Tibial nerve (tissue), 4 donors: Measurements from ENCODE around the gene UBN2. TPM values are rescaled to one million over a fixed set of nuclear protein-coding genes. Genes with fewer than 3 reads are reported as not detected.

Experiments
- DNase-seq, 2 donors: peaks; one replicate each; pipeline ENCODE4 v3.0.0-alpha.2; 2019; ENCODE audit warnings: low spot score in 2 of 2
- H3K27ac ChIP-seq, 4 donors: fragments of 200-600 bp; sonication (generic) in 3 of 4; one replicate each; pipeline ENCODE4 v1.5.1; 2017 to 2019; ENCODE audit warnings: mild to moderate bottlenecking in 1 of 4
- H3K27me3 ChIP-seq, 2 donors: fragments of 200-600 bp; sonication (generic) in 1 of 2; one replicate each; pipeline versions ENCODE4 v1.5.1 to v1.6.0; 2017 to 2019
- H3K36me3 ChIP-seq, 3 donors: fragments of 200-600 bp; sonication (generic); one replicate each; pipeline ENCODE4 v1.5.1; 2018 to 2019
- H3K4me1 ChIP-seq, 4 donors: fragments of 200-600 bp; sonication (generic) in 3 of 4; one replicate each; pipeline ENCODE4 v1.5.1; 2017 to 2019
- H3K4me3 ChIP-seq, 4 donors: fragments of 200-600 bp; sonication (generic) in 3 of 4; one replicate each; pipeline ENCODE4 v1.5.1; 2017 to 2019; ENCODE audit warnings: mild to moderate bottlenecking in 1 of 4, moderate library complexity in 1 of 4
- H3K9me3 ChIP-seq, 4 donors: fragments of 200-600 bp; sonication (generic) in 3 of 4; one replicate each; pipeline ENCODE4 v1.5.1; 2017 to 2019
- EP300 ChIP-seq, 2 donors: sonication (generic); formaldehyde crosslinking; IDR thresholded peaks; one replicate each; pipeline ENCODE4 v1.6.1; 2017; ENCODE audit warnings: antibody characterized with exemption in 2 of 2, mild to moderate bottlenecking in 1 of 2
- POLR2A ChIP-seq, 2 donors: fragments of 450-650 bp; IDR thresholded peaks; one replicate each; pipeline ENCODE4 v1.6.1; 2017; ENCODE audit warnings: antibody characterized with exemption in 2 of 2, mild to moderate bottlenecking in 2 of 2, moderate library complexity in 2 of 2
- WGBS, 2 donors: methylation state at CpG; one replicate each; pipeline ENCODE4 v1.1.5; 2018; 5-methylcytosine and 5-hydroxymethylcytosine counted together
- total RNA-seq, 4 donors: library from RNA; depleted of rRNA; stranded (reverse); fragments of >200 nt; gene quantifications; one replicate each; pipeline ENCODE4 v1.1.0, GENCODE V29; 2016
- TF ChIP-seq, protein P1 (sequence below), 5 experiments: fragments of 200-600 bp in 3 of 5; fragments of 450-650 bp in 2 of 5; sonication (generic) in 3 of 5; IDR thresholded peaks; one replicate each; pipeline ENCODE4 v1.5.1; 2016 to 2019; ENCODE audit warnings: antibody characterized with exemption in 5 of 5, mild to moderate bottlenecking in 3 of 5, moderate library complexity in 2 of 5

Gene UBN2
- total RNA-seq, 4 donors from 2014 or later, result 16.7 to 20.9 (median 19.2) TPM

DNA sequence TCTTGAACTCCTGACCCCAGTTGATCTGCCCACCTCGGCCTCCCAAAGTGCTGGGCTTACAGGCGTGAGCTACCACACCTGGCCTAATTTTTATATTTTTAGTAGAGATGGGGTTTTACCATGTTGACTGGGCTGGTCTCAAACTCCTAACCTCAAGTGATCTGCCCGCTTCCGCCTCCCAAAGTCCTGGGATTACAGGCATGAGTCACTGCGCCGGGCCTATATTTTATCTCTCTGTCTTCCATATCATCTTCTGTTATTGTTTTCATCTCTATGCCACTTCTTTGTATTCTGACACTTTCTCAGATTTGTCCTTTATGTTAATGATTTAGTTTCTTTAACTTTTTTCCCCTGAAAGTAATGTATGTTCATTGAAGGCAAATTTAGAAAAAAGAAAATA is 55.1 kb downstream of the UBN2 start:
- peaks cover 0 to 56% (median 13%) of the 10 kb centered on the region in 3 donors for H3K36me3 ChIP-seq

DNA sequence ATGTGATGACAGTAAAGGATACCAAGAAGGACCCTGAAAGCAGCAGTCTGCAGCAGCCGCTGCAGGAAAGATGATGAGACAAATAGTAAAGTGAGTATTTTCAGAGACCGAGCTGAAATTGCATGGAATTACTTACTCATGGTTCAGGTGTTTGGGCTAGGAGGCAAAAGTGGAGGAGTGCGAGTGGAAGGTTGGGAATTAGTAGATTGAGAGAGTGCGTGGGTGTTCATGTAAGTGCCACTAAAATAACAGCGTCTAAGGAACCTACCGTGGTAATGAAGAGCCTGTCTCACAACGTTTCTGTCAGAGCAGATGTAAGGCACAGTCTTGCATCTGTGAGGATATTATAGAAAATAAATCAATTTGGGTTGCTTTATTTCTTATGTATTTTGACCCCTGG is 61.8 kb downstream of the UBN2 start:
- DNase-seq, result no peak
- Histone ChIP-seq H3K9me3 (no peaks in the 10 kb centered on the region), H3K4me3 (no peak overlapping the region), H3K4me1 (no peaks in the 10 kb centered on the region), H3K36me3 (peaks cover 0 to 65% (median 0%) of the 10 kb centered on the region in 3 donors), H3K27ac (no peak overlapping the region), H3K27me3 (no peaks in the 10 kb centered on the region)
- TF ChIP-seq, protein P1, sequence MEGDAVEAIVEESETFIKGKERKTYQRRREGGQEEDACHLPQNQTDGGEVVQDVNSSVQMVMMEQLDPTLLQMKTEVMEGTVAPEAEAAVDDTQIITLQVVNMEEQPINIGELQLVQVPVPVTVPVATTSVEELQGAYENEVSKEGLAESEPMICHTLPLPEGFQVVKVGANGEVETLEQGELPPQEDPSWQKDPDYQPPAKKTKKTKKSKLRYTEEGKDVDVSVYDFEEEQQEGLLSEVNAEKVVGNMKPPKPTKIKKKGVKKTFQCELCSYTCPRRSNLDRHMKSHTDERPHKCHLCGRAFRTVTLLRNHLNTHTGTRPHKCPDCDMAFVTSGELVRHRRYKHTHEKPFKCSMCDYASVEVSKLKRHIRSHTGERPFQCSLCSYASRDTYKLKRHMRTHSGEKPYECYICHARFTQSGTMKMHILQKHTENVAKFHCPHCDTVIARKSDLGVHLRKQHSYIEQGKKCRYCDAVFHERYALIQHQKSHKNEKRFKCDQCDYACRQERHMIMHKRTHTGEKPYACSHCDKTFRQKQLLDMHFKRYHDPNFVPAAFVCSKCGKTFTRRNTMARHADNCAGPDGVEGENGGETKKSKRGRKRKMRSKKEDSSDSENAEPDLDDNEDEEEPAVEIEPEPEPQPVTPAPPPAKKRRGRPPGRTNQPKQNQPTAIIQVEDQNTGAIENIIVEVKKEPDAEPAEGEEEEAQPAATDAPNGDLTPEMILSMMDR (IDR thresholded peaks at IDR 0.05), result no peak
- no peak for TF ChIP-seq EP300 (IDR thresholded peaks at IDR 0.05)
- no peak for TF ChIP-seq POLR2A (IDR thresholded peaks at IDR 0.05)
- WGBS, 2 donors, result 90% methylated on average over 7 of the region's 7 CpGs

More for the DNA sequence above, 55.1 kb downstream of the UBN2 start:
- H3K4me1 ChIP-seq, result no peaks in the 10 kb centered on the region
- H3K27ac ChIP-seq, result no peak overlapping the region
- H3K9me3 ChIP-seq, result no peaks in the 10 kb centered on the region
- 96 to 98% methylated on average over 6 of the region's 6 CpGs for WGBS, 2 donors
- no peak for DNase-seq
- H3K27me3 ChIP-seq, result no peaks in the 10 kb centered on the region
- H3K4me3 ChIP-seq, result no peak overlapping the region
- TF ChIP-seq EP300 (IDR thresholded peaks at IDR 0.05), result no peak
- TF ChIP-seq POLR2A (IDR thresholded peaks at IDR 0.05), result no peak
- TF ChIP-seq, protein P1 (IDR thresholded peaks at IDR 0.05), result no peak

DNA sequence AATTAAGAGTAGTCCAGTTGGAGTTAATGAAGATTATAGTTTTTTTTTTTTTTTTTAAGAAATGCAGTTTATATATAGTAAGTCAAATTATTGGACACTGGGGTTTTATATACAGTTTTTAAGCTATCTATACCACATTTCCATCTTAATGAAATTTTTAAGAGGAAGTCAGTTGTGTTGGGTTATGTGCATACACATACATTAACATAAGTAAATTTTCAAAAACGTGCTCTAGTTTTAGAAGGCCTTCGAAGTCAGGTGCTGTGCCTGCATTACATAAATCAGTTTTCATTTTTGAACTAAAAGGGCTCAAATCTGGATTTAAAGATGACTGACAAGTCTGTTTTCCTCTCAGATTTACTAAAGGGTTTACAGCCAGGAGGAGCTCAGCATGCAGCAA is 62.5 kb downstream of the UBN2 start:
- H3K4me3 ChIP-seq, result no peak overlapping the region
- H3K36me3 ChIP-seq, result peaks cover 0 to 69% (median 0%) of the 10 kb centered on the region in 3 donors
- no peaks in the 10 kb centered on the region for H3K9me3 ChIP-seq

DNA sequence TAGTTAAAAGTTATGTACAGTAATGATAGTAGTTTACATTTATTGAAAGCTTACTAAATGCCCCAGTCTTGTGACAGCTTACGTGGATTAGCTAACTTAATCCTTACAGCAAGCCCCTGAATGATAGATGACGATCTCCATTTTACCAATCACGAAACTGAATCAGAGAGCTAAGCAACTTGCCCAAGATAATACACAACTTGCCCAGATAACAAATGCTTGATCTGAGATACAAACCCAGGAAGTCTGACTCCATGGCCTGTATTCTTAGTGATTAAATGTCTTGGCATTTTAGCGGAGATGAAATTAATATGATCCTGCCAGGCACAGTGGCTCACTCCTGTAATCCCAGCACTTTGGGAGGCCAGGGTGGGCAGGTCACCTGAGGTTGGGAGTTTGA is 63.2 kb downstream of the UBN2 start:
- no peak for DNase-seq
- WGBS, 2 donors, result 96% methylated on average over 4 of the region's 4 CpGs
- Histone ChIP-seq H3K27me3 (no peaks in the 10 kb centered on the region), H3K9me3 (no peaks in the 10 kb centered on the region), H3K4me3 (no peak overlapping the region), H3K27ac (no peak overlapping the region), H3K4me1 (no peaks in the 10 kb centered on the region), H3K36me3 (peaks cover 0 to 71% (median 0%) of the 10 kb centered on the region in 3 donors)
- TF ChIP-seq EP300 (IDR thresholded peaks at IDR 0.05) (no peak), POLR2A (IDR thresholded peaks at IDR 0.05) (no peak)
- TF ChIP-seq, protein P1 (IDR thresholded peaks at IDR 0.05), result no peak

More for the DNA sequence above, 62.5 kb downstream of the UBN2 start:
- H3K27ac ChIP-seq, result no peak overlapping the region
- no peaks in the 10 kb centered on the region for H3K4me1 ChIP-seq
- WGBS, 2 donors, result 91 to 93% methylated on average over 2 of the region's 2 CpGs
- TF ChIP-seq POLR2A (IDR thresholded peaks at IDR 0.05) (no peak), EP300 (IDR thresholded peaks at IDR 0.05) (no peak)
- TF ChIP-seq, protein P1 (IDR thresholded peaks at IDR 0.05), result no peak
- H3K27me3 ChIP-seq, result no peaks in the 10 kb centered on the region
- DNase-seq, result no peak

DNA sequence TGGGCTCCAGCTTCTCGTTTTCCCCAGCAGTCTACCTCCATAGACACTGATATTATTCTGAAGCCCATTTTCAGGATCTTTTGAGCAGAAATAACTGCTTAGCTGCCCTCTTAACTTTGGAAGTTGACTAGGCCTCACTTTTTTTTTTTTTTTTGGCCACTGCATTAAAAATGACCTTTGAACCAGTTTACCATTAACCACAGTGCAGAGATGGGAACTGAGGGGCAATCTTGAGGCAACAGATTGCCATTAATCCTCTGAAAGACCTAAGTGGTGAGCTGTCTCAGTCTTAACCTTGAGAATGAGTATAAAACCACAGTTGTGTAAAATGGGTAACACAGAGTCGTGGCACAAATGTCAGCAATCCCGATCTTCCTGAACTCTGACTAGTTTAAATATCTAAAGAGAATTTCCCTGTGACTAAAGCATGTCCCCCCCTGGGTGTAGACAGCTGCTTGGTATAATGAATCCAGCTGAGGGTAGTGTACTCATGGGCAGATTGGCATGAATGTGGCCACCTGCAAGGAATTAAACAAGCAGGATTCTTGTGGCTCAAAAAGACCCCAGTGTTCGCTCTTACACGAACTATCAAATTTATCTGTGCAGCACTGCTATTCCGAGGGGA is 64.0 kb downstream of the UBN2 start:
- Histone ChIP-seq H3K27ac (no peak overlapping the region), H3K27me3 (no peaks in the 10 kb centered on the region), H3K4me1 (no peaks in the 10 kb centered on the region), H3K9me3 (no peaks in the 10 kb centered on the region), H3K36me3 (peaks cover 0 to 66% (median 0%) of the 10 kb centered on the region in 3 donors), H3K4me3 (no peak overlapping the region)
- DNase-seq, result no peak
- WGBS, 2 donors, result 92 to 97% methylated on average over 6 of the region's 6 CpGs
- TF ChIP-seq EP300 (IDR thresholded peaks at IDR 0.05) (no peak), POLR2A (IDR thresholded peaks at IDR 0.05) (no peak)
- TF ChIP-seq, protein P1 (IDR thresholded peaks at IDR 0.05), result no peak
